HK-2 (cell line): Measurements from ENCODE around the gene SEMA3F.

Experiments
- DNase-seq: peaks from one replicate; pipeline ENCODE4 v3.0.0-alpha.2; 2018; ENCODE audit not compliant: unreplicated experiment

Gene SEMA3F

GRCh38 chr3:50155891-50156290 lies 767 bp downstream of the SEMA3F start:
- DNase-seq: peak; percentile 34

GRCh38 chr3:50156549-50157493 lies 1.7 kb downstream of the SEMA3F start:
- DNase-seq: peak; percentile 45

- DNase-seq: peak; percentile 34
These were observed 2.9 kb downstream of the SEMA3F start for GRCh38 chr3:50157827-50158529.

GRCh38 chr3:50158530-50159146 lies 3.5 kb downstream of the SEMA3F start:
- no peak for DNase-seq

GRCh38 chr3:50160561-50160983 lies 5.4 kb downstream of the SEMA3F start:
- no peak for DNase-seq

- DNase-seq: no peak
These were observed 6.2 kb downstream of the SEMA3F start for GRCh38 chr3:50161320-50161719.

GRCh38 chr3:50162034-50162883 lies 7.1 kb downstream of the SEMA3F start:
- DNase-seq: no peak

GRCh38 chr3:50163572-50164455 lies 8.7 kb downstream of the SEMA3F start:
- peak; percentile 20 for DNase-seq

GRCh38 chr3:50164481-50164880 lies 9.4 kb downstream of the SEMA3F start:
- no peak for DNase-seq

GRCh38 chr3:50164984-50165909 lies 10.1 kb downstream of the SEMA3F start:
- peak; percentile 39 for DNase-seq

- DNase-seq: no peak
These were observed 10.9 kb downstream of the SEMA3F start for GRCh38 chr3:50165910-50166538.

- peak; percentile 78 for DNase-seq
These were observed 11.5 kb downstream of the SEMA3F start for GRCh38 chr3:50166620-50167019.

- peak; percentile 90 for DNase-seq
These were observed 12.1 kb downstream of the SEMA3F start for GRCh38 chr3:50167069-50167840.

- DNase-seq: no peak
These were observed 12.7 kb downstream of the SEMA3F start for GRCh38 chr3:50167841-50168209.

- peak; percentile 25 for DNase-seq
These were observed 13.3 kb downstream of the SEMA3F start for GRCh38 chr3:50168388-50168787.

GRCh38 chr3:50168791-50169190 lies 13.7 kb downstream of the SEMA3F start:
- DNase-seq: no peak

- no peak for DNase-seq
These were observed 14.2 kb downstream of the SEMA3F start for GRCh38 chr3:50169232-50169832.

GRCh38 chr3:50169858-50170257 lies 14.7 kb downstream of the SEMA3F start:
- no peak for DNase-seq
